Activated naive CD8-positive, alpha-beta T cell (primary cell): ENCODE results near the gene PRDM1.
A peak's percentile ranks its signal among the peaks of the same experiment; 100 is the strongest.
"Not testable (repeated sequence)": the region's sequence is repeated elsewhere in the genome, so short reads cannot be mapped to it uniquely, and the experiment has no call there.

Experiments used
- H3K27ac Mint-ChIP-seq: one replicate; pipeline ENCODE4 v1.8.0; 2021; ENCODE audit warnings: mixed read lengths
- H3K27me3 Mint-ChIP-seq: one replicate; pipeline ENCODE4 v1.8.0; 2021; ENCODE audit warnings: mixed read lengths
- H3K36me3 Mint-ChIP-seq: one replicate; pipeline ENCODE4 v1.8.0; 2021; ENCODE audit warnings: mixed read lengths
- H3K4me1 Mint-ChIP-seq: one replicate; pipeline ENCODE4 v1.8.0; 2021; ENCODE audit warnings: low read depth, mixed read lengths
- H3K4me3 Mint-ChIP-seq: one replicate; pipeline ENCODE4 v1.8.0; 2021; ENCODE audit warnings: mild to moderate bottlenecking, mixed read lengths
- H3K9me3 Mint-ChIP-seq: one replicate; pipeline ENCODE4 v1.8.0; 2021; ENCODE audit warnings: low read depth, mixed read lengths

PRDM1 gene

GRCh38 chr6:106145741-106146227 lies 59.6 kb downstream of the PRDM1 start:
- Mint-ChIP-seq H3K4me1 (peaks cover 47% of the 10 kb centered on the region), H3K27me3 (peaks cover 1% of the 10 kb centered on the region), H3K27ac (no peak overlapping the region), H3K4me3 (no peak overlapping the region), H3K36me3 (no peaks in the 10 kb centered on the region), H3K9me3 (no peaks in the 10 kb centered on the region)

- Mint-ChIP-seq H3K9me3 (no peaks in the 10 kb centered on the region), H3K27me3 (peaks cover 1% of the 10 kb centered on the region), H3K27ac (no peak overlapping the region), H3K36me3 (peaks cover 4% of the 10 kb centered on the region), H3K4me3 (no peak overlapping the region), H3K4me1 (peaks cover 41% of the 10 kb centered on the region)
Observed at GRCh38 chr6:106146852-106147351, 60.8 kb downstream of the PRDM1 start.

GRCh38 chr6:106147476-106147875 lies 61.3 kb downstream of the PRDM1 start:
- H3K9me3 Mint-ChIP-seq: no peaks in the 10 kb centered on the region
- peaks cover 4% of the 10 kb centered on the region for H3K36me3 Mint-ChIP-seq
- H3K4me3 Mint-ChIP-seq: no peak overlapping the region
- peaks cover 1% of the 10 kb centered on the region for H3K27me3 Mint-ChIP-seq
- no peak overlapping the region for H3K27ac Mint-ChIP-seq
- peaks cover 40% of the 10 kb centered on the region for H3K4me1 Mint-ChIP-seq

- H3K27ac Mint-ChIP-seq: peak overlapping the region; percentile 0
- H3K4me3 Mint-ChIP-seq: no peak overlapping the region
- H3K9me3 Mint-ChIP-seq: no peaks in the 10 kb centered on the region
- peaks cover 25% of the 10 kb centered on the region for H3K4me1 Mint-ChIP-seq
- peaks cover 1% of the 10 kb centered on the region for H3K27me3 Mint-ChIP-seq
- H3K36me3 Mint-ChIP-seq: peaks cover 4% of the 10 kb centered on the region
Observed at GRCh38 chr6:106149472-106150069, 63.4 kb downstream of the PRDM1 start.

- H3K4me1 Mint-ChIP-seq: peaks cover 22% of the 10 kb centered on the region
- H3K4me3 Mint-ChIP-seq, H3K9me3 Mint-ChIP-seq, H3K36me3 Mint-ChIP-seq, H3K27me3 Mint-ChIP-seq: not testable (repeated sequence)
- H3K27ac Mint-ChIP-seq: peak overlapping the region; percentile 42
Observed at GRCh38 chr6:106152476-106152875, 66.3 kb downstream of the PRDM1 start.

GRCh38 chr6:106152952-106153351 lies 66.8 kb downstream of the PRDM1 start:
- no peaks in the 10 kb centered on the region for H3K9me3 Mint-ChIP-seq
- peaks cover 5% of the 10 kb centered on the region for H3K27me3 Mint-ChIP-seq
- peaks cover 7% of the 10 kb centered on the region for H3K36me3 Mint-ChIP-seq
- H3K4me1 Mint-ChIP-seq: peaks cover 22% of the 10 kb centered on the region
- H3K27ac Mint-ChIP-seq: no peak overlapping the region
- no peak overlapping the region for H3K4me3 Mint-ChIP-seq

- Mint-ChIP-seq H3K36me3 (peaks cover 11% of the 10 kb centered on the region), H3K27ac (no peak overlapping the region), H3K9me3 (no peaks in the 10 kb centered on the region), H3K27me3 (peaks cover 5% of the 10 kb centered on the region), H3K4me1 (peaks cover 13% of the 10 kb centered on the region), H3K4me3 (no peak overlapping the region)
Observed at GRCh38 chr6:106154326-106154725, 68.2 kb downstream of the PRDM1 start.

- peaks cover 7% of the 10 kb centered on the region for H3K27me3 Mint-ChIP-seq
- peaks cover 7% of the 10 kb centered on the region for H3K4me1 Mint-ChIP-seq
- H3K9me3 Mint-ChIP-seq: no peaks in the 10 kb centered on the region
- no peak overlapping the region for H3K4me3 Mint-ChIP-seq
- H3K36me3 Mint-ChIP-seq: peaks cover 13% of the 10 kb centered on the region
- H3K27ac Mint-ChIP-seq: no peak overlapping the region
Observed at GRCh38 chr6:106155219-106155830, 69.2 kb downstream of the PRDM1 start.

GRCh38 chr6:106156413-106156812 lies 70.3 kb downstream of the PRDM1 start:
- H3K4me3 Mint-ChIP-seq: no peak overlapping the region
- peaks cover 5% of the 10 kb centered on the region for H3K4me1 Mint-ChIP-seq
- H3K9me3 Mint-ChIP-seq: no peaks in the 10 kb centered on the region
- no peak overlapping the region for H3K27ac Mint-ChIP-seq
- H3K36me3 Mint-ChIP-seq: peaks cover 10% of the 10 kb centered on the region
- H3K27me3 Mint-ChIP-seq: peaks cover 8% of the 10 kb centered on the region

GRCh38 chr6:106156863-106157262 lies 70.7 kb downstream of the PRDM1 start:
- peak overlapping the region; percentile 7 for H3K27ac Mint-ChIP-seq
- H3K9me3 Mint-ChIP-seq: no peaks in the 10 kb centered on the region
- H3K4me3 Mint-ChIP-seq: no peak overlapping the region
- peaks cover 9% of the 10 kb centered on the region for H3K36me3 Mint-ChIP-seq
- peaks cover 5% of the 10 kb centered on the region for H3K4me1 Mint-ChIP-seq
- H3K27me3 Mint-ChIP-seq: peaks cover 8% of the 10 kb centered on the region

- H3K9me3 Mint-ChIP-seq: no peaks in the 10 kb centered on the region
- peaks cover 9% of the 10 kb centered on the region for H3K36me3 Mint-ChIP-seq
- no peak overlapping the region for H3K4me3 Mint-ChIP-seq
- peaks cover 12% of the 10 kb centered on the region for H3K4me1 Mint-ChIP-seq
- H3K27me3 Mint-ChIP-seq: peaks cover 8% of the 10 kb centered on the region
- H3K27ac Mint-ChIP-seq: no peak overlapping the region
Observed at GRCh38 chr6:106158816-106159215, 72.7 kb downstream of the PRDM1 start.
